ENCODE results near the gene RBM27.

Gene RBM27

DNA sequence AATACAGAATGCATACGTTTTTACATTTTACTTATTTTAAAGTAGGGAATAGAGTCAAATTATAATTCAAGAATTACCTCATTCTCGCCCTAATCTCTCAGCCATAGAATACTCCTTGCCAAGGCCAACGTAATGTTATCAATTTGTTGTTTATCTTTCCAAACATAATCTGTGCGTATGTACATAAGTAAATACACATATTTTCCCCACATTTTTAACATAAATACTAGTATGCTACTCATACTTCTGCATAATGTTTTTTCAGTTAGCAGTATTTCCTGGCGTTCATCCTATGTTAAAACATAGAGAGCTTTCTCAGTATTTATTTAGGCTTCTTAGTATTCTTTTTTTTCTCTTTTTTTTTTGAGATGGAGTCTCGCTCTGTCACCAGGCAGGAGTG is 28.8 kb downstream of the RBM27 start:
- DNase-seq (ENCODE audit: extremely low spot score) = no peak
- TF ChIP-seq, protein P1, sequence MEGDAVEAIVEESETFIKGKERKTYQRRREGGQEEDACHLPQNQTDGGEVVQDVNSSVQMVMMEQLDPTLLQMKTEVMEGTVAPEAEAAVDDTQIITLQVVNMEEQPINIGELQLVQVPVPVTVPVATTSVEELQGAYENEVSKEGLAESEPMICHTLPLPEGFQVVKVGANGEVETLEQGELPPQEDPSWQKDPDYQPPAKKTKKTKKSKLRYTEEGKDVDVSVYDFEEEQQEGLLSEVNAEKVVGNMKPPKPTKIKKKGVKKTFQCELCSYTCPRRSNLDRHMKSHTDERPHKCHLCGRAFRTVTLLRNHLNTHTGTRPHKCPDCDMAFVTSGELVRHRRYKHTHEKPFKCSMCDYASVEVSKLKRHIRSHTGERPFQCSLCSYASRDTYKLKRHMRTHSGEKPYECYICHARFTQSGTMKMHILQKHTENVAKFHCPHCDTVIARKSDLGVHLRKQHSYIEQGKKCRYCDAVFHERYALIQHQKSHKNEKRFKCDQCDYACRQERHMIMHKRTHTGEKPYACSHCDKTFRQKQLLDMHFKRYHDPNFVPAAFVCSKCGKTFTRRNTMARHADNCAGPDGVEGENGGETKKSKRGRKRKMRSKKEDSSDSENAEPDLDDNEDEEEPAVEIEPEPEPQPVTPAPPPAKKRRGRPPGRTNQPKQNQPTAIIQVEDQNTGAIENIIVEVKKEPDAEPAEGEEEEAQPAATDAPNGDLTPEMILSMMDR (IDR thresholded peaks at IDR 0.05; ENCODE audit: control extremely low read depth, extremely low read depth, low read depth, missing control alignments) = no peak
- ChIA-PET CTCF (no interaction called here), POLR2A (no interaction called here)

DNA sequence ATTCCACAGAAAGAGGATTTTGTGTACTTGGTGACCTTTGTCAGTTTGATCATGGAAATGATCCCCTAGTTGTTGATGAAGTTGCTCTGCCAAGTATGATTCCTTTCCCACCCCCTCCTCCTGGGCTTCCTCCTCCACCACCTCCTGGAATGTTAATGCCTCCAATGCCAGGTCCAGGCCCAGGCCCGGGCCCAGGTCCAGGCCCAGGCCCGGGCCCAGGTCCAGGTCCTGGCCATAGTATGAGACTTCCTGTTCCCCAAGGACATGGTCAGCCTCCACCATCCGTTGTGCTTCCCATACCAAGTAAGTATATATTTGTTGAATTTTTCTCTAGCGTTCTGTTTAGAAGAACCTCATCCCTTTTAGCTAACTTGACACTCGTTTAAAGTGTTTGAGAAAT is 30.0 kb downstream of the RBM27 start:
- DNase-seq (ENCODE audit: extremely low spot score) = no peak
- TF ChIP-seq, protein P1 (IDR thresholded peaks at IDR 0.05; ENCODE audit: control extremely low read depth, extremely low read depth, low read depth, missing control alignments) = no peak
- POLR2A ChIA-PET = no interaction called here
- CTCF ChIA-PET = no interaction called here

DNA sequence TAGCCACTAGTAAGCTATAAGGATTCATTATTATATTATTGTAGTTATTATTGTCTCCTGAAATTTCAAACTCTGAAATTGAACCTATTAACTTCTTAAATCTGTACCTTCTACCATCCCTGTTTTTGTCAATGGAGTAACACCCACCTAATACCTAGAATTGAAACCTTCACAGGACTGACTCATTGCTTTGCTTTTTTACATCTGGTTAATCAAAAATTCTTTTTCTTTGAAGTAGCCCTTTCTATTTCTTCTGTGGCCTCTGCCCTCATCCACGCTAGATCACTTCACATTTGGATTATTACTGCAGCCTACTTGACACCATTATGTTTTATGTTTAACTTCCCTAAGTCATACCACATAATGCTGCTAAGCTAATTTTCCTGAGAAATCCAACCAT is 35.6 kb downstream of the RBM27 start:
- TF ChIP-seq, protein P1 (IDR thresholded peaks at IDR 0.05; ENCODE audit: control extremely low read depth, extremely low read depth, low read depth, missing control alignments) = no peak
- ChIA-PET POLR2A (no interaction called here), CTCF (interaction anchor here (1.4 to 1.6 kb wide), 3 partner anchors 10 to 18 kb away, joined by 4 to 5 read pairs (median 5); no protein-coding TSS in a partner anchor)
- DNase-seq (ENCODE audit: extremely low spot score) = peak; percentile 39

DNA sequence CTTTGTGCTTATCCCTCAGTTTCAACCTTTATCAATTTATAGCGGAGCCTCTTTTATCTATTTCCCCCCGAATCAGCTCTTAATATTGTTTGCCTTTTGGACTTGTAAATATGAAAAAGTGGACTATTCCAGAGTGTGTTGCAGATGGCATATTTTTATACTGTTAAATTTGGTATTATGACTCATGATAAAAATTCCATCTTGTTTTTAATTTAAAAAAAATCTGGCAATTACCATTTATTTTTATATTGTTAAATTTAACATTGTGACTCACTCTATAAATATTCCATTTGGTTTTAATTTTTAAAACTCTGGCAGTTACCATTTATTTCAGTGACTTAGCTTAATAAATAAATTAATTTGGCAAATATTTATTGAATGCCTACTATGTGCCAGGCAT is 37.5 kb downstream of the RBM27 start:
- ChIA-PET CTCF (interaction anchor here (1.4 to 1.7 kb wide), 3 partner anchors 11 to 40 kb away, joined by 3 to 4 read pairs (median 3); no protein-coding TSS in a partner anchor), POLR2A (no interaction called here)
- DNase-seq (ENCODE audit: extremely low spot score) = no peak
- TF ChIP-seq, protein P1 (IDR thresholded peaks at IDR 0.05; ENCODE audit: control extremely low read depth, extremely low read depth, low read depth, missing control alignments) = no peak

DNA sequence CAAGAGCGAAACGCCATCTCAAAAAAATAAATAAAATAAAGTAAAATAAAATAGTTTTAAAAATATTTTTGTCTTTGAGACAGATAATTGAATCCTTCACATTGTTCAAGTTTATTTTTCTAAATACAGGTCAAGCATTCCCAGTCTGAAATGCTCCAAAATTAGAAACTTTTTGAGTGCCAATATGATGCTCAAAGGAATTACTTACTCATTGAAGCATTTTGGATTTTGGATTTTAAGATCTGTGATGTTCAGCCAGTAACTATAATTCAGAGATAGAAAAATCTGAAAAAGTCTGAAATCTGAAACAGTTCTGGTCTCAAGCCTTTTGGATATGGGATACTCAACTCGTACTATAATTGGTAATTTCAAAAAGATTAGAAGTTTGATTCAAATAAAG is 39.8 kb downstream of the RBM27 start:
- ChIA-PET POLR2A (no interaction called here), CTCF (no interaction called here)
- TF ChIP-seq, protein P1 (IDR thresholded peaks at IDR 0.05; ENCODE audit: control extremely low read depth, extremely low read depth, low read depth, missing control alignments) = no peak
- DNase-seq (ENCODE audit: extremely low spot score) = no peak

DNA sequence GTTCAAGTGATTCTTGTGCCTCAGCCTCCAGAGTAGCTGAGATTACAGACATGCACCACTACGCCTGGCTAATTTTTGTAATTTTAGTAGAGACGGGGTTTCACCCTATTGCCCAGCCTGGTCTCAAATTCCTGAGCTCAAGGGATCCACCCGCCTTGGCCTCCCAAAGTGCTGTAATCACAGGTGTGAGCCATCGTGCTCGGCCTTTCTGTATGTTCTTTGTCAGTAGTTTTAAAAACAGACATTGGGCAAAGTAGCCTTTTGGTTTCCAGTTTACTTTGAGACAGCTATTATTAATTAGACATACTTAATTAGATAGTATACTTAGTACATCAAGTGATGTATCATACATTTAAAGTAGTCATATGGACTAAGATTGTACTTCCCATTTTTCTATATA is 45.2 kb downstream of the RBM27 start:
- ChIA-PET CTCF (interaction anchor here (1.2 to 1.4 kb wide), 3 partner anchors 10 to 90 kb away, joined by 3 to 5 read pairs (median 4); no protein-coding TSS in a partner anchor), POLR2A (no interaction called here)
- no peak for DNase-seq (ENCODE audit: extremely low spot score)
- TF ChIP-seq, protein P1 (IDR thresholded peaks at IDR 0.05; ENCODE audit: control extremely low read depth, extremely low read depth, low read depth, missing control alignments) = no peak
